HG02571 (cell line): ENCODE data around the gene ZNF521.

ENCODE experiments used
- ATAC-seq: cut with Tn5 transposase; IDR thresholded peaks from one replicate; pipeline ENCODE4 v1.9.1; 2021; ENCODE audit warnings: mild to moderate bottlenecking, moderate library complexity; ENCODE audit not compliant: unreplicated experiment

ZNF521 gene

GRCh38 chr18:25253779-25254178 lies 98.2 kb downstream of the ZNF521 start:
- ATAC-seq = no peak

GRCh38 chr18:25253136-25253535 lies 98.8 kb downstream of the ZNF521 start:
- no peak for ATAC-seq

- ATAC-seq = no peak
Measured at GRCh38 chr18:25251068-25251467, 100.9 kb downstream of the ZNF521 start.

- ATAC-seq = no peak
Measured at GRCh38 chr18:25250474-25250851, 101.5 kb downstream of the ZNF521 start.

GRCh38 chr18:25248755-25249154 lies 103.2 kb downstream of the ZNF521 start:
- ATAC-seq = no peak

- no peak for ATAC-seq
Measured at GRCh38 chr18:25247725-25248124, 104.2 kb downstream of the ZNF521 start.

GRCh38 chr18:25244924-25245698 lies 106.9 kb downstream of the ZNF521 start:
- ATAC-seq = no peak

- ATAC-seq = no peak
Measured at GRCh38 chr18:25244170-25244569, 107.8 kb downstream of the ZNF521 start.

GRCh38 chr18:25243754-25244153 lies 108.2 kb downstream of the ZNF521 start:
- no peak for ATAC-seq

GRCh38 chr18:25243257-25243656 lies 108.7 kb downstream of the ZNF521 start:
- no peak for ATAC-seq

- ATAC-seq = no peak
Measured at GRCh38 chr18:25240420-25240770, 111.6 kb downstream of the ZNF521 start.

GRCh38 chr18:25239581-25240419 lies 112.2 kb downstream of the ZNF521 start:
- no peak for ATAC-seq

GRCh38 chr18:25239151-25239550 lies 112.8 kb downstream of the ZNF521 start:
- ATAC-seq = no peak

GRCh38 chr18:25237571-25238267 lies 114.2 kb downstream of the ZNF521 start:
- ATAC-seq = no peak

GRCh38 chr18:25236736-25237135 lies 115.2 kb downstream of the ZNF521 start:
- ATAC-seq = no peak

GRCh38 chr18:25235401-25236042 lies 116.4 kb downstream of the ZNF521 start:
- ATAC-seq = no peak

GRCh38 chr18:25234740-25235345 lies 117.1 kb downstream of the ZNF521 start:
- no peak for ATAC-seq

GRCh38 chr18:25234322-25234639 lies 117.7 kb downstream of the ZNF521 start:
- no peak for ATAC-seq

- no peak for ATAC-seq
Measured at GRCh38 chr18:25233528-25234321, 118.2 kb downstream of the ZNF521 start.

- no peak for ATAC-seq
Measured at GRCh38 chr18:25231327-25231691, 120.7 kb downstream of the ZNF521 start.
